Calu3 (cell line): Measurements from ENCODE around the gene CALB2. TPM values are rescaled to one million over a fixed set of nuclear protein-coding genes. Genes with fewer than 3 reads are reported as not detected.

ENCODE experiments used
- BruUV-seq: library from RNA; stranded (reverse); fragments of 400-500 nt; replicated peaks from 2 replicates; lab custom pipeline; 2021; lab: Mats Ljungman, UMichigan
- CTCF ChIA-PET: fragments of 300-600 bp; sonication (Branson Sonifier 250); formaldehyde crosslinking; loops from one replicate; lab custom pipeline; 2022; ENCODE audit warnings: antibody characterized with exemption; lab: Charles Lee
- DNase-seq: peaks from one replicate; pipeline ENCODE4 v3.0.0; 2022
- H3K27ac Mint-ChIP-seq: one replicate; pipeline ENCODE4 v1.8.0; 2022; ENCODE audit warnings: mixed read lengths; ENCODE audit not compliant: unreplicated experiment
- H3K27me3 Mint-ChIP-seq: one replicate; pipeline ENCODE4 v1.8.0; 2022; ENCODE audit warnings: mixed read lengths; ENCODE audit not compliant: unreplicated experiment
- H3K36me3 Mint-ChIP-seq: one replicate; pipeline ENCODE4 v1.8.0; 2022; ENCODE audit warnings: mild to moderate bottlenecking, moderate library complexity, mixed read lengths; ENCODE audit not compliant: insufficient read depth, unreplicated experiment
- H3K4me1 Mint-ChIP-seq: one replicate; pipeline ENCODE4 v1.8.0; 2022; ENCODE audit warnings: mild to moderate bottlenecking, low read depth, mixed read lengths; ENCODE audit not compliant: unreplicated experiment
- H3K4me3 Mint-ChIP-seq: one replicate; pipeline ENCODE4 v1.8.0; 2022; ENCODE audit warnings: mild to moderate bottlenecking, low read depth, moderate library complexity, mixed read lengths; ENCODE audit not compliant: unreplicated experiment
- H3K9me3 Mint-ChIP-seq: one replicate; pipeline ENCODE4 v1.8.0; 2022; ENCODE audit warnings: low read depth, mixed read lengths; ENCODE audit not compliant: unreplicated experiment
- CTCF ChIP-seq: fragments of 200-600 bp; IDR thresholded peaks from one replicate; pipeline ENCODE4 v1.8.0; 2022; ENCODE audit warnings: antibody characterized with exemption; ENCODE audit not compliant: unreplicated experiment
- intact Hi-C: fragments of 100-400 bp; cut with micrococcal nuclease; formaldehyde crosslinking; loops from one replicate; pipeline ENCODE4 v1.10.0; 2022; ENCODE audit not compliant: unreplicated experiment
- total RNA-seq: library from RNA; stranded (reverse); gene quantifications from 2 replicates; pipeline ENCODE4 v1.2.3, GENCODE V29; 2022

CALB2 gene
- total RNA-seq, 1 experiment from 2014 or later: 35.1 TPM

- CTCF ChIA-PET: interaction anchor here (0.7 to 1.7 kb wide), 6 partner anchors 23 to 123 kb away, joined by 3 to 11 read pairs (median 4); partner anchors contain the start of gene CMTR2
- no TSS peak for BruUV-seq
- DNase-seq: peak; percentile 66
- no peak for TF ChIP-seq CTCF
- H3K27me3 Mint-ChIP-seq: no peaks in the 10 kb centered on the region
- H3K4me1 Mint-ChIP-seq: peaks cover 57% of the 10 kb centered on the region
- peaks cover 2% of the 10 kb centered on the region for H3K9me3 Mint-ChIP-seq
- peaks cover 13% of the 10 kb centered on the region for H3K36me3 Mint-ChIP-seq
- intact Hi-C loops: no loop called here
- H3K4me3 Mint-ChIP-seq: peak overlapping the region; percentile 41
- H3K27ac Mint-ChIP-seq: peak overlapping the region; percentile 99
Measured at GRCh38 chr16:71338193-71338592, 20.3 kb upstream of the CALB2 start.

DNA sequence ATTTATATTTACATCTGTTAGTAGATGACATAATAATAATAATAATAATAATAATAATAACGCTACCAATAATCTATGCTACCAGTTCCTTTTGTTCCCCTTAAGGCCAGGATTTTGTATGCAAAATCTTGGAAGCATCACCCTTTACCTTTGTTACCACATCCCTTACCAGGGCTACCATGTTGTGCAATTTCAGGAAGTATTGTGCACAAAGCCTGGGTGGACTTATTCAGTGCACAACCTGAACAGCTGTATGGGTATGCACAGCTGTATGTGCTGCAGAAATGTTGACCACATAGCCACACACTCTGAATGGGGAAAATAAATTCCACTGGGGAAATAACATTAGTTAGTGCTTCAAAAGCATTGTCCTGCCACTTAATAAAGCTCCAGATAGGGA is 19.9 kb upstream of the CALB2 start:
- Mint-ChIP-seq H3K27ac (peak overlapping the region; percentile 99), H3K4me1 (peaks cover 57% of the 10 kb centered on the region)

DNA sequence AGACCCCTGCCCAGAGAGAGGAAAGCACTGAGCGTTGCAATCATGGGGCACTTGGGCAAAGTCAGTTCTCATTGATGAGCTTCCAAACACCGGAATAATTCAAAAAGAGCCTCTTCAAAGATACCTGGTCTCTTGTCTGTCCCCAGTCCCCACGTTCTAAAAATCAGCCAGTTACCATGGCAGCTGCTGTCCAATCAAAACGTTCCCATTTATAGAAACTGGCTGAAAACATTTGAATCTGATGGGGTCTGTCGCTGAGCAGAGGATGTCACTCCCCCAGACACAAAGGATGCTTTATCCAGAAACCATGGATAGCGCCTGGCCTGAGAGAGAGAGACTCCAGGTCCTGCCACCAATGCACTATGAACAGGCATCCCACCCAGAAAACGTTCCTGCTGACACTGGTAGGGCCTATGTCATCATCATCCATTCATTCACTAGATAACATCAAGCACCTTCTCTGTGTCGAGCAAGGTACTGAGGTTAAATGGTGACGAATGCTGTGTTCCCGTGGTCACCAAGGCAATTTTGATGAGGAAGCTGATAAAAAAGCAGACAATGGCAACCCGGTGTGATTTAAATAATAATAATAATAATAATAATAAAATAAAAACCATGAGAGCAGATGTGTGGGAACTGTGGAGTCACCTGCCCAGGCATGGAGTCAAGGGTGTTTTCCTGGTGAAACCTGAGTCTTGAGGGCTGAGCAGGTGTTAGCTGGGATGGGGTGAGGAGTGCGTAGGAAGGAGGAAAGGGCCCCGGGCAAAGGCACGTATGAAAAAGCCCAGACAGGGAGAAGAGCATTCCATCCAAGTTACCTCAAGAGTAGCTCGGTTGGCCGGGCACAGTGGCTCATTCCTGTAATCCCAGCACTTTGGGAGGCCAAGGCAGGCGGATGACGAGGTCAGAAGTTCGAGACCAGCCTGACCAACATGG is 19.0 kb upstream of the CALB2 start:
- no TSS peak for BruUV-seq
- TF ChIP-seq CTCF: no peak
- intact Hi-C loops: no loop called here
- Mint-ChIP-seq H3K4me1 (peaks cover 51% of the 10 kb centered on the region), H3K36me3 (peaks cover 13% of the 10 kb centered on the region), H3K27me3 (no peaks in the 10 kb centered on the region), H3K4me3 (no peak overlapping the region), H3K27ac (peak overlapping the region; percentile 99), H3K9me3 (peaks cover 2% of the 10 kb centered on the region)
- CTCF ChIA-PET: interaction anchor here (0.6 to 1.7 kb wide), 5 partner anchors 21 to 64 kb away, joined by 3 to 11 read pairs (median 3); partner anchors contain the start of gene CMTR2
- DNase-seq: no peak

More for the DNA sequence above, 19.9 kb upstream of the CALB2 start:
- intact Hi-C loops: no loop called here
- TF ChIP-seq CTCF: no peak
- CTCF ChIA-PET: interaction anchor here (0.6 to 1.7 kb wide), 7 partner anchors 22 to 124 kb away, joined by 3 to 11 read pairs (median 3); partner anchors contain the start of gene CMTR2
- peaks cover 13% of the 10 kb centered on the region for H3K36me3 Mint-ChIP-seq
- BruUV-seq: no TSS peak
- peaks cover 2% of the 10 kb centered on the region for H3K9me3 Mint-ChIP-seq
- peak overlapping the region; percentile 41 for H3K4me3 Mint-ChIP-seq
- DNase-seq: no peak
- no peaks in the 10 kb centered on the region for H3K27me3 Mint-ChIP-seq

DNA sequence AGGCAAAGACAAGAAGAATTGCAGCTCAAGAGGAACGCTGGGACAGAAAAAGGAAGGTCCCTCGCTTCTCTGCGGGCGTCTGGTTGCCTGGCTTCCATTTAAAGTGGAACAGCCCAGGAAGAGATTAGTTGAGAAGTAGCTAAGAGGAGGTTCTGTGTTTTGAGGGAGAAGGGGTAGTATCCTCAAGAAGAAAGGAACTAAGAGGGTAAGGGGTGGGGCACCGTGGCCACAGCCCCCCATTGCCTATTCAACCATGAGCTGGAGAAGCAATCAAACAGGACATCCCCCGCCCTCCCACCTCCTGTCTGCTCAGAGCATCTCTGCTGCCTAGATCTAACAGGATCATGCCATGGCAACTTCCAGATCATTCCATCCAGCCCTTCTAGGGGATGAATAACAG is 18.1 kb upstream of the CALB2 start:
- no peak for TF ChIP-seq CTCF
- H3K27ac Mint-ChIP-seq: no peak overlapping the region
- H3K36me3 Mint-ChIP-seq: peaks cover 13% of the 10 kb centered on the region
- BruUV-seq: no TSS peak
- no peaks in the 10 kb centered on the region for H3K27me3 Mint-ChIP-seq
- CTCF ChIA-PET: no interaction called here
- intact Hi-C loops: no loop called here
- H3K4me3 Mint-ChIP-seq: no peak overlapping the region
- H3K4me1 Mint-ChIP-seq: peaks cover 42% of the 10 kb centered on the region
- no peak for DNase-seq
- peaks cover 2% of the 10 kb centered on the region for H3K9me3 Mint-ChIP-seq
